CD4-positive, alpha-beta T cell treated with Interleukin-1 beta for 1 hour (primary cell): ENCODE results near the gene DCTN2.
"Not testable (repeated sequence)": the region's sequence is repeated elsewhere in the genome, so short reads cannot be mapped to it uniquely, and the experiment has no call there.

Experiments used
- DNase-seq, 2 donors: peaks; one replicate each; pipeline ENCODE4 v3.0.0-alpha.2; 2020 to 2022

DCTN2 gene

DNA sequence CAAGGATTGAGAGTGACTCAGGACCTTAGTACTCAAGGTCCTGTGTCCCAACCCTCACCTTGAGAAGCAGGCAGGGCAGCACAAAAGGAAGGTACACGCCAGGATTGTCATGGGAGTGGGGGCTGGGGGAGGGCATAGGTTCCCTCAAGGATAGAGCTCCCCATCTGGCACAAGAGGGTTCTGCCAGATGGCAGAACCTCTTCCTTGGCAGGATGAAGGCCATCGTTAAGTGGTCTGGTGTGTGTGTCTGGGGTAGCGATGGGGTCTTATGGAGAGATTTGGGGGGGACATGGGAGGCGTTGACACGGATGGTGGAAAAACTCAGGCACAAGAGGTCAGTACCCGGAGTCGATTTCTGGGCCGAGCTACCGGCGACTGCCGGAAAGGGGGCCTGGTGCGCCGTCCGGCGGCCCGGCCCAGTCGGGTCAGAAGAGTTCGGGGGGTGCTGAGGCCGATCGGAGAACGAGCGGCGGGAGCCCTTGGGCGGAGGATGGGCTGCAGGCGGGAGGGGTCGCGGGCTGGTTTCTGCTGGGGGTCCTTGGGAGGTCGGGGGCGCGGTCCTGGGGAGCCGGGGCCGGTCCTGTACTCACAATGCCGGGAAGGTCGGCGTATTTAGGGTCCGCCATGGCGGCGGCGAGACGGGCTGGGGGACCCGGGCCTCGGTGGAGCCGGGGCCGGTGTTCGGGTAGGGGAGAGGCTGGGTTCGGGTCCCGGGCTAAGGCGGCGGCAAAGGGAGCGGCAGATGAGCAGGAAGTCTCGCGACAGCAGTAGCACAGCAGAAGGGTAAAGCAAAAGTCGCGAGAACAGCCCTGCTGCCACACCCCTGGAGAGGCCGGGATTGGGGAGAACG, at the start of gene DCTN2:
DCTN2 (minus strand) TSS at position 755 of the 850 bp plus-strand sequence; CDS start at position 626, 129 bp downstream.
- peak; percentile 96 for DNase-seq

DNA sequence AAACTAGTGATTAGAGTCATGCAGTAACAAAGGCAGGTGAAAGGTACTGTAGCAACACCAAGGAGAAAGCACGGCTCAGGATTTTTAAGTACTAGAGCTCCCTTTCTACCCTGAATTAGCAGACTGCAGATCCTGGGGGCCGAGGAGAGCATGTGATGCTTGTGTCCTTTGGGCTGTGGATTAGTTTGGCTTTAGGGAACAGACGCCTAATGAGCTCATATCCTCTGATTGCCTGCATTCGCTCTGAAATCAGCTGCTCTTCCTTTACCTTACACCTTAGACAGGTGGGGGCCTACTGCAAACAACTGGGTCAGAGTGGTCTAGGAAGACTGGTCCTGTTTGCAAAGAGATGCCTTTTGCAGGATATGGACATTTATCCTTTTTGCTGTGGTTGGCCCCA, 46.2 kb upstream of the DCTN2 start:
- no peak for DNase-seq

GRCh38 chr12:57592551-57593165, 45.7 kb upstream of the DCTN2 start:
- no peak for DNase-seq

DNA sequence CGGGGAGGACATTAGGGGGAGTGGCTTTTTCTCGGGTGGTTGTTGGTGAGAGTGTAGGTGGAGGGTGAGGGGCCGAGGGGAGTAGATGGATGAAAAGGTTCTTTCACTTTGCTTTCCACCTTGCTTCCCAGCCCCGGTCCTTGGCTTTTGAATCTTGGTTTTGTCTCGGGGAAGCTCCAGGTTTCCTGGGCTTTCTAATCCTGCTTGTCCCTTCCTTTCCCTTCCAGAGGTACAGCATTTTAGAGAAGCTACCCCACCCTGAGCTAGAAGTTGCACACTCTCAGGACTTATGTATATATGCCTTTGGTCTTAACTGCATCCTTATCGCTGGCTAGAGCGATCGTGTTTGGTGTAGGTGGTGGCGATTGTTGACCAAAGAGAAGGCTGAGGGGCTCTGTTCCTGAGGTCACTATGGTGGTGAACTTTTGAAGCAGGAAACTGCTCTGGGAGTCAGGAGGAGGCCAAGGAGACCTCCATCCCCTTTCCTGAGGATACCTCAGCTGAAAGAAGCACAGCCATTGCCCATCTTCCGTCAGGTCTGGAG, 44.9 kb upstream of the DCTN2 start:
- no peak for DNase-seq

GRCh38 chr12:57590864-57591781, 44.1 kb upstream of the DCTN2 start, which contains the start of gene PIP4K2C:
PIP4K2C (plus strand) TSS chr12:57591192; CDS start chr12:57591290, 98 bp downstream.
- DNase-seq: peak; percentile 85 to 87

GRCh38 chr12:57590479-57590863, 43.5 kb upstream of the DCTN2 start:
- DNase-seq: no peak

DNA sequence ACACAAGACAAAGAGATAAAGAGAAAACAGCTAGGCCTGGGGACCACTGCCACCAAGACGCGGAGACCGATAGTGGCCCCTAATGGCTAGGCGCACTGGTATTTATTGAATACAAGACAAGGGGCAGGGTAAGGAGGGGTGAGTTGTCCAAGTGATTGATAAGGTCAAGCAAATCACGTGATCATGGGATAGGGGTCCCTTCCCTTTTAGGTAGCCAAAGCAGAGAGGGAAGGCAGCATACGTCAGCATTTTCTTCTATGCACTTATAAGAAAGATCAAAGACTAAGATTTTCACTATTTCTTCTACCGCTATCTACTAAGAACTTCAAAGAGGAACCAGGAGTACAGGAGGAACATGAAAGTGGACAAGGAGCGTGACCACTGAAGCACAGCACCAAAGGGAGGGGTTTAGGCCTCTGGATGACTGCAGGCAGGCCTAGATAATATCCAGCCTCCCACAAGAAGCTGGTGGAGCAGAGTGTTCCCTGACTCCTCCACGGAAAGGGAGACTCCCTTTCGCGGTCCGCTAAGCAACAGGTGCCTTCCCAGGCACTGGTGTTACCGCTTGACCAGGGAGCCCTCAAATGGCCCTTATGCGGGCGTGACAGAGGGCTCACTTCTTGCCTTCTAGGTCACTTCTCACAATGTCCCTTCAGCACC, 42.1 kb upstream of the DCTN2 start:
- DNase-seq: not testable (repeated sequence)

- DNase-seq: no peak
These were observed 39.9 kb upstream of the DCTN2 start for GRCh38 chr12:57586832-57587429.

DNA sequence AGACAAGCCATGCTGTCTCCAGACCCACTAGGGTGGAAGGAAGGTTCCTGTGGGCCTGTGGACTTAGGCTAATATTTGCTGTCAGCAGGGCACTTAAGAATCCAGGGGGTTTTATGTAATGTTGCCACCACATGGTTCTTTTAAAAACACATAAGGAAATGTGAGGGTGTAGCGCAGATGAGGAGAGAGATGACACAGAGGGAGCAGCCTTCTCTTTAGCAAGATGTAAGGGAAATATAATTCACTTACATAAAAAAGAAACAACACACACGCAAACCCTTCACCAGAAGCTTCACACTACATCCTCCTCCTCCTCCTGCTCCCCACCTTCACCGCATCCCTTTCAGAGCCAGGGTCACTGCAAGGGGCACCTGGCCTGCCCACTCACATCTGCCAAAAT, 39.1 kb upstream of the DCTN2 start:
- DNase-seq: no peak

GRCh38 chr12:57585156-57585555, 38.2 kb upstream of the DCTN2 start:
- DNase-seq: no peak

DNA sequence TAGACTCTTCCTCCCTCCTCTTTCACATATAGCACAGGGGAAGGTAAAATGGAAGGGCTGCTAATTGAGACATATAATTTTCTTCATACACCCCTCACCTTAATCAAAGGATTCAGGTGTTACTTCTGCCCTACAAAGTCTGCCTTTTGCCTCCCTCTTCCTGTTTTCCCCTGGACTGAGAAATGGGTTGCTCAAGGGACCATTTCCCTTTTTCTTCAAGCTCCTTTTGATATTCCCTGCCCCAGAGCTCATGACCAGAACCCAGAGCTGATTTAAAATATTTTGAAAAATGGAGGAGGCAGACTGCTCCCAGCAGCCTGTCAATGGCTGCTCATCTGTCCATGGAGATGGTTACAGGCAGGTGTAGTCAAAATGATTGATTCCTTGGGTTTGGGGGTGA, 37.7 kb upstream of the DCTN2 start:
- DNase-seq: no peak

DNA sequence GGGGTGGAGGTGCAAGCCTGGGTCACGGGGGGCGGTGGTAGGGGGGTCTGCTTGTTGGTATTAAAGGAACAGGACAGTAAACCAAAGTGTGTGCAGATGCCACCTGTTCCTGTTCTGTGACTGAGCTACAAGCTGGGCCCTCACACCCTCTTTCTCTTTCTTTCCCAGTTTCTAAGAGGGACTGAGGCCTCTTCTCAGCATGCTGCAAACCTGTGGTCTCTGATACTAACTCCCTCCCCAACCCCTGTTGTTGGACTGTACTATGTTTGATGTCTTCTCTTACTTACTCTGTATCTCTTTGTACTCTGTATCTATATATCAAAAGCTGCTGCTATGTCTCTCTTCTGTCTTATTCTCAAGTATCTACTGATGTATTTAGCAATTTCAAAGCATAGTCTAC, 37.1 kb upstream of the DCTN2 start:
- DNase-seq: no peak

DNA sequence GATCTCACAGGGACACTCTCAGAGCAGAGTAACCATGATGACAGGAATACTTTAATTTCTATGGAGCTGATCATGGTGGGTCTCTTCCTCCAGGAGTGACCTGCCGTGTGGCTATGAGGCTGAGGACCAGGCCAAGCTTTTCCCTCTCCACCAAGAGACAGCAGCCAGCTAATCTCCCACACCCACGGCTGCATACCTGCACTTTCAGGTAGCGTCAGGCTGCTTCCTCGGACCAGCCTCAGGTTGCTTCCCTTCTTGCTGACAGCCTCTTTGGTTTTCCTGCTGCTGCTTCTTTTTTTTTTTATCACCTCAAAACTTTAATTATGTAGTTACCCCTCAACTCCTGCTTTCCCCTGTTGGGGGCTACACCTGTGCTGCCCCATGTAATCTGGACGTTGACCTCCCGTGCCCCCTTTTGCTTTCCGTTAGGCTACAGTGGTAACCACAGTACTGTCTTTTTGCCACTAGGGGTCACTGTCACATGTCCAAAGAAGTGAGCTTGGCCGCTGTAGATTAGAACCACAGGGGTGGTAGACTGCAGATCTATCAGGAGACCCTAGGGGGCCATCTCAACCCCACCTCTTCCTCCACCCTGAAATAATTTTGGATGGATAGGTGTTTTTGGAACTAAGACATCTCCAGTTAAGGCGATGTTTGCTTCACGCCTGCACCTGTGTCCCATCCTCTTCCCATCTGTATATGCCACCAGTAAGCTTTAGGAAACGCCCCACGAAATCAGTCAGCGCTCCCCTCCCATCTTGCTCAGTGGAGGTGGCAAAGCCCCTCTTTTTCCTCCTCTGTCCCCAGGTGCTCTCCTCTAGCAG, 36.2 kb upstream of the DCTN2 start:
- peak; percentile 78 to 85 for DNase-seq

- DNase-seq: no peak
These were observed 35.4 kb upstream of the DCTN2 start for GRCh38 chr12:57582440-57582839.

DNA sequence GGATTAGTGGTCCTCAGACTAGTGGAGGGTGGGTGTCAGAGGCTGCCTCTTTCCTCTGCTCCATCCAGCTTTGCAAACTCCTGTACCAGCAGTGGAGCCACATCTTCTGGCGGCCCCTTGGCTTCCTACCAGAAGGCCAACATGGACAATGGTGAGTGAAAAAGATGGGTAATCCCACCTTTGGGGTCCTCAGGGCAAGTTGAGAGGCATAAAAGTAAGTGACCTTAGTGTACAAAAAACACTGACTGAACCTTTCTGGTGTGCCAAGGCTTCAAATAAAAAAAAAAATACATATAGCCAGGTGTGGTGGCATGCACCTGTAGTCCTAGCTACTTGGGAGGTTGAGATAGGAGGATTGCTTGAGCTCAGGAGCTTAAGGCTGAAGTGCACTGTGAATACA, 34.8 kb upstream of the DCTN2 start:
- DNase-seq: no peak

DNA sequence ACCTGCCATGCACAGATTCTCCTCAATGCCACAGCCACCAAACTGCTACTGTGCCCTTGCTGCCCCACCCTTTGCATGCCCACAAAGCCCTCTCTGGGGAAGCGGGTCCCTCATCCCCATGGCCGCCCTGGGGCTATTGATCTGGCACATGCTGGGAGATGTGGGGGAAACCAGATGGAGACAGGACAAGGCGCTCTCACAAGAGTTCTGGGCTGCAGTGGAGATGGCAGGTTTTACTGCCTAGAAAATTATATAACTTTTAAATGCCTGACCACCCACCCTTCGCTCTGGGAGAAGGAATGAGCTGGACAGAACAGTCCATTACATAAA, 33.4 kb upstream of the DCTN2 start:
- DNase-seq: no peak

- DNase-seq: no peak
These were observed 32.9 kb upstream of the DCTN2 start for GRCh38 chr12:57579677-57580465.

GRCh38 chr12:57579011-57579410, 32.0 kb upstream of the DCTN2 start:
- DNase-seq: no peak

- no peak for DNase-seq
These were observed 31.2 kb upstream of the DCTN2 start for GRCh38 chr12:57577981-57578758.
